GM23248 (cell line): Measurements from ENCODE around the gene ZC3H18. TPM values are rescaled to one million over a fixed set of nuclear protein-coding genes. Genes with fewer than 3 reads are reported as not detected.

Experiments used
- DNase-seq: peaks from one replicate; pipeline ENCODE4 v3.0.0-alpha.2; 2015
- H2AFZ ChIP-seq: fragments of 200-600 bp; sonication (generic); 2 replicates; pipeline ENCODE4 v1.6.1; 2016; ENCODE audit warnings: antibody characterized with exemption
- H3F3A ChIP-seq: fragments of 200-600 bp; sonication (generic); 2 replicates; pipeline ENCODE4 v1.6.1; 2016; ENCODE audit warnings: mild to moderate bottlenecking, antibody characterized with exemption, mixed run types; ENCODE audit not compliant: insufficient read depth
- H3K27ac ChIP-seq: fragments of 200-600 bp; sonication (generic); 2 replicates; pipeline ENCODE4 v1.5.1; 2016; ENCODE audit warnings: mild to moderate bottlenecking
- H3K27me3 ChIP-seq: fragments of 200-600 bp; sonication (generic); replicated peaks from 2 replicates; pipeline ENCODE4 v1.6.1; 2016; ENCODE audit warnings: mild to moderate bottlenecking; ENCODE audit not compliant: insufficient read depth
- H3K36me3 ChIP-seq: fragments of 200-600 bp; sonication (generic); 2 replicates; pipeline ENCODE4 v1.6.1; 2016; ENCODE audit warnings: low read depth, mild to moderate bottlenecking
- H3K4me1 ChIP-seq: fragments of 200-600 bp; sonication (generic); 2 replicates; pipeline ENCODE4 v1.6.1; 2016; ENCODE audit warnings: mild to moderate bottlenecking; ENCODE audit not compliant: insufficient read depth
- H3K4me2 ChIP-seq: fragments of 200-600 bp; sonication (generic); one replicate; pipeline ENCODE4 v1.6.1; 2016; ENCODE audit warnings: mild to moderate bottlenecking; ENCODE audit not compliant: unreplicated experiment
- H3K4me3 ChIP-seq: fragments of 200-600 bp; sonication (generic); 2 replicates; pipeline ENCODE4 v1.5.1; 2016; ENCODE audit warnings: mild to moderate bottlenecking
- H3K79me2 ChIP-seq: fragments of 200-600 bp; sonication (generic); 2 replicates; pipeline ENCODE4 v1.6.1; 2016; ENCODE audit warnings: mild to moderate bottlenecking; ENCODE audit not compliant: insufficient read depth
- H3K9ac ChIP-seq: fragments of 200-600 bp; sonication (generic); 2 replicates; pipeline ENCODE4 v1.6.1; 2016; ENCODE audit warnings: mild to moderate bottlenecking
- H3K9me2 ChIP-seq: fragments of 200-600 bp; sonication (generic); 2 replicates; pipeline ENCODE4 v1.6.1; 2016; ENCODE audit warnings: mixed run types, mild to moderate bottlenecking, moderate library complexity; ENCODE audit not compliant: insufficient read depth
- H3K9me3 ChIP-seq: fragments of 200-600 bp; sonication (generic); one replicate; pipeline ENCODE4 v1.6.1; 2017; ENCODE audit warnings: low read depth
- H4K20me1 ChIP-seq: fragments of 200-600 bp; sonication (generic); 2 replicates; pipeline ENCODE4 v1.6.0; 2016; ENCODE audit not compliant: insufficient read depth
- EZH2 ChIP-seq: fragments of 200-600 bp; sonication (generic); IDR thresholded peaks from 2 replicates; pipeline ENCODE4 v1.6.1; 2018; ENCODE audit warnings: antibody characterized with exemption, mild to moderate bottlenecking; ENCODE audit not compliant: insufficient read depth, poor library complexity, severe bottlenecking
- EZH2phosphoT487 ChIP-seq: fragments of 200-600 bp; sonication (generic); IDR thresholded peaks from 2 replicates; pipeline ENCODE4 v1.6.1; 2018; ENCODE audit warnings: antibody characterized with exemption, moderate library complexity, mild to moderate bottlenecking, low read depth; ENCODE audit not compliant: insufficient read depth
- WGBS, 2 experiments: methylation state at CpG; one replicate each; pipeline ENCODE4 v1.1.6; 2015 to 2017; ENCODE audit warnings: low lambda C conversion rate in 2 of 2, low coverage in 1 of 2; ENCODE audit errors: missing lambda C conversion rate in 2 of 2; 5-methylcytosine and 5-hydroxymethylcytosine counted together
- in situ Hi-C: fragments of 300-500 bp; cut with MboI; formaldehyde crosslinking; loops from 2 replicates; pipeline ENCODE4 v1.15.0; 2020
- polyA plus RNA-seq: library from polyadenylated mRNA; unstranded; fragments of >200 nt; fragmentation: Nextera tagmentation; extraction: Ambion mirVana; gene quantifications from 2 replicates; pipeline ENCODE4 v1.2.1, GENCODE V29; 2016
- total RNA-seq: library from RNA; depleted of rRNA; stranded (reverse); fragments of >200 nt; shearing (Covaris generic); gene quantifications from 2 replicates; pipeline ENCODE4 v1.2.3, GENCODE V29; 2014

The ZC3H18 gene
- total and polyA plus RNA-seq, 2 experiments from 2014 or later: 9.7 to 24.9 TPM

DNA sequence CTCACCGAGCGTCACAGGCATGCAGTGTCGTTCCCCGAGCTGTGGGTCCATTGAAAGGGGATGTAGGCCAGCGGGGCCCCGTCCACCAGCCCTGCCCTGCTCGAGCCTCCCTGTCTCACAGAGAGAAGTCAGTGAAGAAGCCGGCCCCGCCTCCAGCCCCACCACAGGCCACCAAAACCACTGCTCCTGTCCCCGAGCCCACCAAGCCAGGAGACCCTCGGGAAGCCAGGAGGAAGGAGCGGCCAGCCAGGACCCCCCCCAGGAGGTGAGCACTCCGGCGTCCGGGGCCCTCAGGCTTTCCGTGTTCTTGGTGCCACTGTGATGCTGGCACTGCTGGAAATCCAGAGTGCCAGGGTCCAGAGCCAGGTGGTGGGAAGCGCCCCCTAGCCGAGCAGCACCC, 54.3 kb downstream of the ZC3H18 start:
- no peak overlapping the region for H3K9ac ChIP-seq
- H3K36me3 ChIP-seq: peaks cover 6% of the 10 kb centered on the region; the same call in 1 of the 2 replicates
- 95 to 98% methylated on average over 12 to 15 of the region's 18 CpGs for WGBS, 2 experiments
- no peaks in the 10 kb centered on the region for H3K9me2 ChIP-seq
- H3K79me2 ChIP-seq: no peaks in the 10 kb centered on the region
- no peak overlapping the region for H3K27ac ChIP-seq
- DNase-seq: no peak
- no peaks in the 10 kb centered on the region for H3F3A ChIP-seq
- no peak overlapping the region for H2AFZ ChIP-seq
- no peaks in the 10 kb centered on the region for H3K4me1 ChIP-seq
- H3K4me2 ChIP-seq: no peak overlapping the region
- no peaks in the 10 kb centered on the region for H4K20me1 ChIP-seq
- no peaks in the 10 kb centered on the region for H3K27me3 ChIP-seq
- in situ Hi-C loops: no loop called here
- no peak overlapping the region for H3K4me3 ChIP-seq
- no peak for TF ChIP-seq EZH2phosphoT487
- no peak for TF ChIP-seq EZH2
- no peaks in the 10 kb centered on the region for H3K9me3 ChIP-seq

- Histone ChIP-seq H3K4me3 (no peak overlapping the region), H3K9ac (no peak overlapping the region), H3K4me2 (no peak overlapping the region), H3F3A (no peaks in the 10 kb centered on the region), H3K27me3 (no peaks in the 10 kb centered on the region), H2AFZ (no peak overlapping the region), H3K9me3 (no peaks in the 10 kb centered on the region), H4K20me1 (no peaks in the 10 kb centered on the region), H3K9me2 (no peaks in the 10 kb centered on the region), H3K36me3 (peaks cover 6% of the 10 kb centered on the region; the same call in 1 of the 2 replicates), H3K79me2 (no peaks in the 10 kb centered on the region), H3K27ac (no peak overlapping the region), H3K4me1 (no peaks in the 10 kb centered on the region)
- WGBS, 2 experiments: 85 to 86% methylated on average over 14 to 17 of the region's 17 CpGs
- no peak for DNase-seq
- in situ Hi-C loops: no loop called here
- TF ChIP-seq EZH2 (no peak), EZH2phosphoT487 (no peak)
Observed at GRCh38 chr16:88624977-88625576, 54.9 kb downstream of the ZC3H18 start.

DNA sequence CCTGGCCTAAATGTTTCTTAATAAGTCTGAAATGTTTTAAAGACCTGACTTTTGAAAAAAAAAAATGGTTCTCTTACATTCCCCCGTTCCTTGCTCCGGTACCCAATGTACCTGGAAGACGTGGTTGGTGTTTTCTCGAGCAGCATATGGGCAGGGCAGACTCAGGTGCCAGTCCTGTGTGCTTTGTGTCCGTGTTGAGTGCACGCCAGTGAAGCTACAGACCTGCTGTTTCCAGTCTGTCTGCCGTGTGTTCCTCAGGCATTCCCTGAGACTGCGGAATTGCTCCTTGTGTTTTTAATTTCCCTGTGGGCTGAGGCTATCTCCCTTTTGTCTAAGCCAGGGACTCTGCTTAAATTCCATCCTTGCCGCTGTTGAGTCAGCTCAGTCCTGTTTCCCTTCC, 56.4 kb downstream of the ZC3H18 start:
- Histone ChIP-seq H3K4me2 (no peak overlapping the region), H2AFZ (no peak overlapping the region), H3K79me2 (no peaks in the 10 kb centered on the region), H3K4me1 (no peaks in the 10 kb centered on the region), H3K27me3 (no peaks in the 10 kb centered on the region), H3F3A (no peaks in the 10 kb centered on the region), H3K9me3 (no peaks in the 10 kb centered on the region), H3K4me3 (no peak overlapping the region), H3K27ac (no peak overlapping the region), H3K9ac (no peak overlapping the region), H3K36me3 (peaks cover 6% of the 10 kb centered on the region; the same call in 1 of the 2 replicates), H3K9me2 (no peaks in the 10 kb centered on the region), H4K20me1 (no peaks in the 10 kb centered on the region)
- TF ChIP-seq EZH2 (no peak), EZH2phosphoT487 (no peak)
- DNase-seq: no peak
- 92 to 95% methylated on average over 9 of the region's 9 CpGs for WGBS, 2 experiments
- in situ Hi-C loops: no loop called here

DNA sequence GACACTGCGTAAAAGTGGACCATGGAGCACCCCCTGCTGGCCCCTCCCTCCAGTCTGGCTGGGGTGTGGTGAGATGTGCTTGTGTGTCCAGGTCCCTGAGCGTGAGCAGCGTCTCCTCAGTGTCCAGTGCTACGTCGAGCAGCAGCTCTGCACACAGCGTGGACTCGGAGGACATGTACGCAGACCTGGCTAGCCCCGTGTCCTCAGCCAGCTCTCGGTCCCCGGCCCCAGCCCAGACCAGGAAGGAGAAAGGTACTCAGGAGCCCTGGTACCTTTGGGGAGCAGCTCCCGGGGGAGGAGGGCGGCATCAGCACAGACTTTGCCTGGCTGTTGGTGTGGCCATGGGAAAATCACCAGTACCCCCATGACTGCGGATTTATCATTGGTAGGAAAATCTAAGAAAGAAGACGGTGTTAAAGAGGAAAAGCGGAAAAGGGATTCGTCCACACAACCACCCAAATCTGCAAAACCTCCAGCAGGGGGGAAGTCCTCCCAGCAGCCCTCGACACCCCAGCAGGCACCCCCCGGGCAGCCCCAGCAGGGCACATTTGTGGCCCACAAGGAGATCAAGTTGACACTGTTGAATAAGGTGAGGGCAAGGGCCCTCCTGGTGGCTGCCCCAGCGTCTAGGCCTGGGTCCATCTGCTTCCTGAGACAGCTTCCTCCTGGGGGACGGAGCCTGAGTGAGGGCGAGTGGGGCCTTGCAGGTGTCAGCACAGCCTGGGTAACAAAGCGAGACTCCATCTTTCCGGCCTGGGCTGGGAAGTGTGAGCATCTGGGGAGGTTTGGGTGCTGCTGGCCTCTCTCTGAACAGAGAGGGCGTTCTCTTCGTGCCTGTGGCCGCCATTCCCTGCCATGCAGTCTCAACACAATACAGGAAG, 57.6 kb downstream of the ZC3H18 start:
- 95 to 97% methylated on average over 27 of the region's 27 CpGs for WGBS, 2 experiments

More for the DNA sequence above, 57.6 kb downstream of the ZC3H18 start:
- Histone ChIP-seq H4K20me1 (no peaks in the 10 kb centered on the region), H3K4me1 (no peaks in the 10 kb centered on the region), H3K4me2 (no peak overlapping the region), H3K9me2 (no peaks in the 10 kb centered on the region), H3F3A (no peaks in the 10 kb centered on the region), H3K9ac (no peak overlapping the region), H3K9me3 (no peaks in the 10 kb centered on the region), H2AFZ (no peak overlapping the region), H3K4me3 (no peak overlapping the region), H3K36me3 (peaks cover 6% of the 10 kb centered on the region; the same call in 1 of the 2 replicates), H3K27ac (no peak overlapping the region), H3K27me3 (no peaks in the 10 kb centered on the region), H3K79me2 (no peaks in the 10 kb centered on the region)
- TF ChIP-seq EZH2 (no peak), EZH2phosphoT487 (no peak)
- no peak for DNase-seq
- in situ Hi-C loops: no loop called here
